T47D (cell line): ENCODE data around the gene SLC16A5.

ENCODE experiments used
- DNase-seq, 2 experiments: peaks; one replicate each; pipeline versions ENCODE4 v3.0.0 to v3.0.0-alpha.2; 2011 to 2012; ENCODE audit warnings: low read depth in 1 of 2, low spot score in 1 of 2
- JUND ChIP-seq: IDR thresholded peaks from 2 replicates; pipeline ENCODE4 v1.6.1; 2012; ENCODE audit warnings: low read depth
- in situ Hi-C: cut with HindIII; loops from 2 replicates; pipeline ENCODE4 v1.10.0; 2016; ENCODE audit warnings: low sequenced_read_pairs, low pct_unique_long_range_greater_than_20kb

SLC16A5 gene

GRCh38 chr17:75049706-75050105 is 38.0 kb upstream of the SLC16A5 start:
- DNase-seq: no peak
- no peak for TF ChIP-seq JUND
- in situ Hi-C loops: no loop called here

- no peak for TF ChIP-seq JUND
- in situ Hi-C loops: no loop called here
- no peak for DNase-seq
Observed at GRCh38 chr17:75051941-75052340, 35.8 kb upstream of the SLC16A5 start.

GRCh38 chr17:75059369-75060345 is 28.1 kb upstream of the SLC16A5 start:
- in situ Hi-C loops: no loop called here
- TF ChIP-seq JUND: no peak
- peak; percentile 66 to 72 for DNase-seq

DNA sequence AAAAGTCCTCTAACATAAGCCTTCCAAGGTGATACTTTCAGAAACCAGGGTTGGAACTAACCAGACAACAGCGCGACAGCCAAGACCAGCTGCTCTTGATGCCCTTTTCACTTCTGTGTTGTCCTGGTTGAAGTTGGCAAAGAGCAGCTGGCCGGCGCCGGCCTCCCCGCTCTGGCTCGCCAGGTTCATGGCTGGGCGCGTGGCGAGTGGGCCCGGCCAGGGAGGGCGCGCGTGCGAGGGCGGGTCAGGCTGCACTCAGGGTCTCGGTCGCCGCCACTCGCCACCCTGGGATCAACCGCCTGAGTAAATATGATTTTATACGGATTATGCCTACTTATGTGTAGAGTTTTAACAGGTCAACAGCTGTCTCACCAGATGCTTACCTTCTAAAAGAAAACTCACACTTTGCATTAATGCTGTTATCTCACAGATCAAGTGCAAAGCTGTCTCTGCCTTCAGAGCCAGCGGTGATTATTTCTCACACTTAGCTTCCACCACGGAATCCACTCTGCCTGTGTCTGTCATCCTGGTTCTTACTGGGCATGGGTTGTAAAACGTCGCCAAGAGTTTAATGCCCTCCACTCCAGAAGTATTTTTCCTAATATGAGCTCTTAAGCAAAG is 27.2 kb upstream of the SLC16A5 start:
- in situ Hi-C loops: no loop called here
- no peak for TF ChIP-seq JUND
- DNase-seq: no peak

GRCh38 chr17:75061055-75061438 is 26.7 kb upstream of the SLC16A5 start:
- no peak for DNase-seq
- in situ Hi-C loops: no loop called here
- no peak for TF ChIP-seq JUND

- in situ Hi-C loops: no loop called here
- TF ChIP-seq JUND: no peak
- DNase-seq: no peak
Observed at GRCh38 chr17:75061618-75062017, 26.1 kb upstream of the SLC16A5 start.

DNA sequence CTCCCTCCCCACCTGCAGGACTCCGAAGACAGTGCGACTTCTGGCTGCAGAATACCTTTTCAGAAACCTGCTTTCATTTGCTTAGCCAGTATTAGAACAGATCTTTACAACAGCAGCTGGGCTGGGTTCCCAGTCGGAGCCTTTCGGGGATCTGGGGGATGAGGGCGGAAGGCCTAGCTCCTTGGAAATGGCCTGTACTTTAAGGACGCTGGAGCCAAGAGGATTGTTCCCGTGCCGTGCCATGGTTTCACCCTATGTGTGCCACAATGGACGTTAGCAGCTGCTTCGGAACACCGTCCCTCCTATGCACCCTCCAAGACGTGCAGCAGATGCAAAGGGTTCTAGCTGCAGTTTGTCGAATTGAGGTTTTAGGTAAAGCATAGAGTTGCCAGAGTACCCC is 24.6 kb upstream of the SLC16A5 start:
- in situ Hi-C loops: no loop called here
- no peak for DNase-seq
- TF ChIP-seq JUND: no peak

DNA sequence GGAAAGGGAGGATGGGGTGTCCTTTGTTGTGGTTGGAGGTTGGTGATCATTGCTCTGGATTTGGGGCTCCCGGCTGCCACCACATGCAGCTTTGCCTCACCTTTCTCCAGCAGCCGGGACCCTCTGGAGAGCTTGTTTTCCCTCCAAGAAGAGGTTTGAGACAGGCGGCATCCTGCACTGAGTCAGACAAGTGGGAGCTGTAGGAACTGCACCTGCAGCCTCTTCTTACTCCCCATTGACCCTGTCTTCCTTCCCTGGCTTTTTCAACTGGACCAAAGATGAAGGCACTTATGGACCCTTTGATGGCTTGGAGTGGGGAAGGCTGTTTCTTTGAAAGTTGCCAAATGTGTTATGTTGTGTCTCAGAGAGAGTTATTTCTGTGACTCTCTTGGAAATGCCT is 24.1 kb upstream of the SLC16A5 start:
- no peak for TF ChIP-seq JUND
- in situ Hi-C loops: no loop called here
- no peak for DNase-seq

DNA sequence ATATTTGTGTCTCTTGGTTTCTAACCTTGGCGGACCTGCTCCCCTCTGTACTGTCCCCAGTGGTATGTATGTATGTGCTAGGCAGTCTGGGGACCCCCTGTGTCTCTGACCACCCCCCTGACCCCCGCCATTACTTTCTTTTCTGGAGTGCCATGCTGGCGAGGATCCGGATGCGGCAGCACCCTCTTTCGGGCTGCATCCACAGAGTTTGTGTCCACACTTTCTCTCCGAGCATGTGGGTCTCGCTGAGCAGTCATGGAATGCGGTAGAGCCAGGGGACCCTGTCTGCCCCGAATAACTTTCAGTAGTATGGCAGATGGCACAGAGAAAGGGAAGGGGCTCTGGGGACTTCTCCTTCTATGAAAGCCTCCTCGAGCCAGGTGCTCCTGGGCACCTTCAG is 23.7 kb upstream of the SLC16A5 start:
- in situ Hi-C loops: no loop called here
- TF ChIP-seq JUND: no peak
- DNase-seq: no peak

DNA sequence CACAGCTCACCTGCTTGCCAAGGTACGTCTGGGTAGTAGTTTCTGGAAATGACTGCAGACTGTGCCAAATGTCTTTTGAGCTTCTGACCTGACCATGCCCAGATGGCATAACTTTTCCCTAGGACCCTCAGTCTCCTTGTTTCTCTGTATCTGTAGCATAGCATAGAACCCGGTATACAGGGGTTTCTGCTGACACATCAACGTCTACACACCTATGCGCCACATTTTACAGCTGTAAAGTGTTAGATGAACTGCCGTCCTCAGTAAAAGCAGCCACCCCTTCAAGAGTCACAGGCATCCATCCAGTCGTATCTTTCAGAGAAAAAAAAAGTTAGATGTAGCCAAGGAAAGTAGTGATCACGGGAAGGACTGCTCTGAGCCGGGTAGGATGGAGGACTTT is 23.3 kb upstream of the SLC16A5 start:
- in situ Hi-C loops: no loop called here
- DNase-seq: no peak
- no peak for TF ChIP-seq JUND

GRCh38 chr17:75064867-75065561 is 22.7 kb upstream of the SLC16A5 start:
- no peak for TF ChIP-seq JUND
- in situ Hi-C loops: no loop called here
- no peak for DNase-seq

DNA sequence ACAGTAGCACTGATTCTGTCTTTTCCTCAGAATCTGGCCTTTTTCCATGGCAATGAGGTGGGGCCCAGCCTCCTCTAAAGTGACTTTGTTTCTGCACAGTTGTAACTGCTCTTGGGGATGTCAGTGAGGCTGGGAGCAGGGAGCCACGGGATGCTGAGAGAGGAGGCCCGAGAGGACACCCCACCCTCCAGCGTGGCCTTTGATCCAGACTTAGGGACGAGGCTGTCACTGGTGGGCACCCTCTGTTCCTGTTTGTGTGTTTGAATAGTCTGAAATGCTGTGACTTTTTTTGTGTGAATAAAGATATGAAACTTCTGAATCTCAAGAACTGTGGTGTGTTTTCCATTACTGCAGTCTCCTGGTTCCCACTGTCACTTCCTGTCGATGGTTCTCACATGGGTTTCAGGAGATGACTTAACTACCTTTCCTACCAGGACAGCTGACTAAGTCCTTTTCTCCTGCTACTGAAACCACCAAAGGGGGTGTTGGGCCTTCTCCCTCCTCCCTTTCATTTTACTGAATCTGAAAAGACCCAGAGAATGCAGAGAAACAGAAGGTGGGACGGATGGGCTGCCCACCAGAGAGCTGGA is 22.1 kb upstream of the SLC16A5 start:
- in situ Hi-C loops: no loop called here
- no peak for TF ChIP-seq JUND
- no peak for DNase-seq
